Measurements from ENCODE around the gene KIF6. TPM values are rescaled to one million over a fixed set of nuclear protein-coding genes. Genes with fewer than 3 reads are reported as not detected.

KIF6 gene
- total and polyA plus RNA-seq, 11 donors: 0.06 to 0.77 (median 0.48) TPM

DNA sequence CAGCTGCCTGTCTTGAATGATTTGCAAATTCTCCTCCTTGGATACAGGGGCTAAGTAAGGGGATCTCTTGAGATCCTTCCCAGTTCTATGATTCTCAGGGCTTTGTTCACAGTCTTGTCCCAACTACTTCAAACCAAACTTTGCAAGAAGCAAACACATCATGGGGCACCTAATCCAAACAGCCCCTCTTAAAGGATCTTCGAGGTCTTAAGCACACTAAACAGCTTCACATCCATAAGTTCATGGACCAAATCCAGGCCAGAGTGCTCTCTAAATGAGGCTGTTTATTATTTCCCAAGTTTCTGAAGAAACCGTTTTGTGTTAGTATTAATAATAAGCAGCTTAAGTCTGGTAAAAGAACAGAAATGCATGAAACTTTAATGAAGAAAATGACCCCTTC lies 75.2 kb downstream of the KIF6 start:
- WGBS, 4 donors: 57 to 70% (median 60%) methylated on average over 2 of the region's 2 CpGs

DNA sequence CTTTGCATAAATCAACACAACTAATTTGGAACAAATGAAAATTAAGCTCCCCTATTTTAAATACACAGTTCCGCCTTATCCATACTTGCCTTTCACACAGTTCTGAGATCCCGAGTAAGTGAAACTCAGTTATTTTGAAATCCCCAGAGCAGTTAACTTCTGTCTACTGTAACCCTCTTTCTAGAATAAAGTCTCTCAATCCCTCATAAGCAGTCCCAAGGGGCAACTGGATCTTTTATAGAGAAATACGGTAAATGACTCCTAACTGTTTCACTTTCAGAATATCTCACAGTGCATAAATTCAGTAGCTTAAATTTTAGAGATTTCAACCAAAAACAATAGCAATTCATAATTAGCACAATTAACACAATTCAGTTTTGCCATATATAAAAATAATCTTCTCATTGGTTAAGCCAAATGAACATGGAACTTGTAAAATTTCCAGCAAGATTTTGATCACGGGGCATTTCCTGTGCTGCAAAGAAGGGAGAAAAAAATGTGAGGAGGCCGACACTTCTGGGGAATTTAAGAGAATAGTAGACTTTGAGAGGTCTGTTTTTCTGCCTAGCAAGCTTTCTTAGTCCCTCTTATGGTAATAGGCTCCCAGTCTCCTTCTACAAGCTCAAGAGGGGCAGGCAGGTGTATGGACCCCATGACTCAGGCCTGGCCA lies 78.3 kb downstream of the KIF6 start:
- Histone ChIP-seq H3K4me1 (no peaks in the 10 kb centered on the region), H3K4me3 (peak overlapping the region in 4 of 12 donors; percentile 3 to 22 (median 6)), H3K27ac (no peak overlapping the region), H3K27me3 (no peaks in the 10 kb centered on the region), H3K9me3 (no peaks in the 10 kb centered on the region), H3K36me3 (no peaks in the 10 kb centered on the region)
- 69 to 77% (median 72%) methylated on average over 5 of the region's 5 CpGs for WGBS, 4 donors
- DNase-seq: no peak
- intact Hi-C loops (cut with DNase I): no loop called here
- TF ChIP-seq, protein P1, sequence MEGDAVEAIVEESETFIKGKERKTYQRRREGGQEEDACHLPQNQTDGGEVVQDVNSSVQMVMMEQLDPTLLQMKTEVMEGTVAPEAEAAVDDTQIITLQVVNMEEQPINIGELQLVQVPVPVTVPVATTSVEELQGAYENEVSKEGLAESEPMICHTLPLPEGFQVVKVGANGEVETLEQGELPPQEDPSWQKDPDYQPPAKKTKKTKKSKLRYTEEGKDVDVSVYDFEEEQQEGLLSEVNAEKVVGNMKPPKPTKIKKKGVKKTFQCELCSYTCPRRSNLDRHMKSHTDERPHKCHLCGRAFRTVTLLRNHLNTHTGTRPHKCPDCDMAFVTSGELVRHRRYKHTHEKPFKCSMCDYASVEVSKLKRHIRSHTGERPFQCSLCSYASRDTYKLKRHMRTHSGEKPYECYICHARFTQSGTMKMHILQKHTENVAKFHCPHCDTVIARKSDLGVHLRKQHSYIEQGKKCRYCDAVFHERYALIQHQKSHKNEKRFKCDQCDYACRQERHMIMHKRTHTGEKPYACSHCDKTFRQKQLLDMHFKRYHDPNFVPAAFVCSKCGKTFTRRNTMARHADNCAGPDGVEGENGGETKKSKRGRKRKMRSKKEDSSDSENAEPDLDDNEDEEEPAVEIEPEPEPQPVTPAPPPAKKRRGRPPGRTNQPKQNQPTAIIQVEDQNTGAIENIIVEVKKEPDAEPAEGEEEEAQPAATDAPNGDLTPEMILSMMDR (IDR thresholded peaks at IDR 0.05): no peak
- TF ChIP-seq POLR2A (IDR thresholded peaks at IDR 0.05): no peak
- no peak for ATAC-seq

More for the DNA sequence above, 75.2 kb downstream of the KIF6 start:
- Histone ChIP-seq H3K4me1 (no peaks in the 10 kb centered on the region), H3K9me3 (no peaks in the 10 kb centered on the region), H3K27me3 (no peaks in the 10 kb centered on the region), H3K27ac (no peak overlapping the region), H3K4me3 (no peak overlapping the region), H3K36me3 (no peaks in the 10 kb centered on the region)
- intact Hi-C loops (cut with DNase I): no loop called here
- ATAC-seq (no peak), DNase-seq (no peak)
- TF ChIP-seq, protein P1 (IDR thresholded peaks at IDR 0.05): no peak
- TF ChIP-seq POLR2A (IDR thresholded peaks at IDR 0.05): no peak

DNA sequence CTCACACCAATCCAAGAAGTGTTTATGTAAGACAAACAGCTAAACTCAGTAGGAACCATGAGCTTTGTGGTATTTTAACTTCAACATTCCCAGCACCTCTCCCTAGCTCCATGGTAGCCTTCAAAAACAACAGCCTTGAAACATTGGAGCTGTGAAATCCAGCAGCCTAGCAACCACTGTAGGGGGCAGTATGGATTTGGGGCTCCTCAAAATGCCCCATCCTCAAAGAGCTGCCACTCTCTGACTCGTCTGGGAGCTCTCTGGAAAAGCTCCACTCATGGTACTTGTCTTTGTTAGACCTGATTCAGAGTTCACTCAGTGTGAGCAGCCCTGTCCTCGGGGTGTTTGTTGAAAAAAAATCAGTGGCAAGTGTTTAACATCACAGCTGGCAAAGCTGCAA lies 82.9 kb downstream of the KIF6 start:
- WGBS, 4 donors: 45 to 77% (median 54%) methylated on average over 2 of the region's 2 CpGs
- no peak for TF ChIP-seq POLR2A (IDR thresholded peaks at IDR 0.05)
- TF ChIP-seq, protein P1 (IDR thresholded peaks at IDR 0.05): no peak
- Histone ChIP-seq H3K4me3 (no peak overlapping the region), H3K27ac (no peak overlapping the region), H3K27me3 (no peaks in the 10 kb centered on the region), H3K36me3 (no peaks in the 10 kb centered on the region), H3K4me1 (no peaks in the 10 kb centered on the region), H3K9me3 (no peaks in the 10 kb centered on the region)
- intact Hi-C loops (cut with DNase I): no loop called here
- ATAC-seq: no peak
- no peak for DNase-seq

DNA sequence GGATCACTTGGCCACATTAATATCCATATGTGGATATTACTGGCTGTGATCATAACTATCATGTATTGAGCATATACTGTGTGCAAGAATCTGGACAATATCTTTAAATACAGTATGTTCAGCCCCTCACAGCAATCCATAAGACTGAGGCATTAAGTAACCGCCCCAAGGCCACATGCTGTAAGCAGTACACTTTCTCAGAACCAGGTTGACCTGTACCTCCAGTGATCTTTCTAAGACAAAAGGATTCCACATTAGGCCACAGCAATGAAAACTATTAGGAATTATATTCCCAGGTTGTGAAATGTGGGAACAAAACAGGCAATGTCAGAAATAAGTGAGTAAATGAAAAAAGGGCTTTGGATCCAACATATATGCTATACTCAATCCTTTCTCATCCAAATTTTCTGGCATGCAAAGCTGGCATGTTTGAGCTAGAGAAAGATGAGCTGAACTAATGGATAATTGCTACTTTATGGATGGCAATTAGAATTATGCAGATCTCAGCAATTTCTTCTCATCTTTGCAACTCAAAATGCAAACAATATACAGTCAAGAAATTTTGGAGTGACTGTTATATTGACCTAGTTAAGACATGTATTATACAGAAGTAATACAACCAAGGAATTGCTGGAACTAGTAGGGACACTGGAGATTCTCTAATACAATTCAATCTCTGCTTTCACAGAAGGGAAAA lies 86.9 kb downstream of the KIF6 start:
- no peaks in the 10 kb centered on the region for H3K9me3 ChIP-seq
- no peak overlapping the region for H3K4me3 ChIP-seq
- intact Hi-C loops (cut with DNase I): no loop called here
- H3K36me3 ChIP-seq: no peaks in the 10 kb centered on the region
- no peaks in the 10 kb centered on the region for H3K4me1 ChIP-seq
- H3K27ac ChIP-seq: no peak overlapping the region
- 96 to 100% (median 97%) methylated on average over 1 of the region's 1 CpG for WGBS, 4 donors
- DNase-seq (no peak), ATAC-seq (no peak)
- no peaks in the 10 kb centered on the region for H3K27me3 ChIP-seq
- TF ChIP-seq POLR2A (IDR thresholded peaks at IDR 0.05): no peak
- TF ChIP-seq, protein P1 (IDR thresholded peaks at IDR 0.05): no peak
